Measurements from ENCODE around the gene GAS2L1.
A peak's percentile ranks its signal among the peaks of the same experiment; 100 is the strongest.

GAS2L1 gene

DNA sequence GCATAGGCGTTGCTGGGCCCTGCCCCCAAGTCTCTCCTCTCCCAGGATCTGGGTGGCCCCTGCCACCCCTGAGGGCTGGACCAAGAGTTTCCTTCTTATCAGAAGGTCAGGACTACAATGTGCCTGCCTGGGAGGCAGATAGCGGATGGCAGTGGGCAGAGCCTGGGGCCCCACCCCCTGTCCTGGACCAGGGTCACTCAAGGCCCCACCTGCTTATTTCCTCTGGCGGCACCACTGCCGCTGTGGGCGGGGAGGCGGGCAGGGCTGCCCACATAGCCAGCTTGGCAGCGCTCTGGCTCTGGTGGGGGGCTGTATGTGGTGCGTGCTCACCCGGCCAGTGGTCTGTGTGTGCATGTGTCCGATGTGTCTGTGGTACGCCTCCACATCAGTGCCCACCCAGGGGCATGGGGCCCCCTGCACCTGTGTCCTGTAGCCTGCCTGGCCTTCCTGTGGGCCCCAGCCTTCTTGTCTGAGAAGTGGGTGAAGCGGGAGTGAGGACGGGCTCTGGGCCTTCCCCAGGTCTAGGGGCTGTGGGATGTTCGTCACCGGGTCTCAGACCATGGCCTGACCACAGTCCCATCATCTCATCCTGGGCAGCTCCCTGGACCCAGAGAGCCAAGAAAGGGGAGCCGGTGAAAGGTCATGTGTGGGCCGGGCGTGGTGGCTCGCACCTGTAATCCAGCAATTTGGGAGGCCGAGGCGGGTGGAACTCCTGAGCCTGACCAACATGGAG, 3.0 kb downstream of the GAS2L1 start:
- peaks cover 39% of the 10 kb centered on the region for H3K4me1 ChIP-seq (ENCODE audit: control insufficient read depth, insufficient read depth, low read length, poor library complexity, severe bottlenecking)
- H3K27me3 ChIP-seq (replicated peaks; ENCODE audit: control insufficient read depth, insufficient read depth, low read length, poor library complexity, severe bottlenecking): peaks cover 16% of the 10 kb centered on the region
- no peak overlapping the region for H3K27ac ChIP-seq (ENCODE audit: insufficient read depth, low read length, poor library complexity, severe bottlenecking)
- DNase-seq: no peak
- H3K9me3 ChIP-seq (ENCODE audit: control insufficient read depth, low read length): no peaks in the 10 kb centered on the region
- no peaks in the 10 kb centered on the region for H3K36me3 ChIP-seq (ENCODE audit: control insufficient read depth, insufficient read depth, low read length)
- no peak overlapping the region for H3K4me3 ChIP-seq (ENCODE audit: insufficient read depth, low read depth, low read length, poor library complexity, severe bottlenecking)

GRCh38 chr22:29310065-29310862, 3.8 kb downstream of the GAS2L1 start:
- no peak for DNase-seq
- Histone ChIP-seq H3K36me3 (ENCODE audit: control insufficient read depth, insufficient read depth, low read length) (no peaks in the 10 kb centered on the region), H3K4me3 (ENCODE audit: insufficient read depth, low read depth, low read length, poor library complexity, severe bottlenecking) (no peak overlapping the region), H3K9me3 (ENCODE audit: control insufficient read depth, low read length) (no peaks in the 10 kb centered on the region), H3K27me3 (replicated peaks; ENCODE audit: control insufficient read depth, insufficient read depth, low read length, poor library complexity, severe bottlenecking) (peaks cover 16% of the 10 kb centered on the region), H3K4me1 (ENCODE audit: control insufficient read depth, insufficient read depth, low read length, poor library complexity, severe bottlenecking) (peaks cover 43% of the 10 kb centered on the region), H3K27ac (ENCODE audit: insufficient read depth, low read length, poor library complexity, severe bottlenecking) (no peak overlapping the region)

GRCh38 chr22:29310863-29311339, 4.5 kb downstream of the GAS2L1 start:
- Histone ChIP-seq H3K4me1 (ENCODE audit: control insufficient read depth, insufficient read depth, low read length, poor library complexity, severe bottlenecking) (peaks cover 45% of the 10 kb centered on the region), H3K27ac (ENCODE audit: insufficient read depth, low read length, poor library complexity, severe bottlenecking) (no peak overlapping the region), H3K4me3 (ENCODE audit: insufficient read depth, low read depth, low read length, poor library complexity, severe bottlenecking) (no peak overlapping the region), H3K9me3 (ENCODE audit: control insufficient read depth, low read length) (no peaks in the 10 kb centered on the region), H3K27me3 (replicated peaks; ENCODE audit: control insufficient read depth, insufficient read depth, low read length, poor library complexity, severe bottlenecking) (peaks cover 16% of the 10 kb centered on the region), H3K36me3 (ENCODE audit: control insufficient read depth, insufficient read depth, low read length) (no peaks in the 10 kb centered on the region)
- peak; percentile 32 to 36 (median 33) for DNase-seq

GRCh38 chr22:29311464-29312217, 5.2 kb downstream of the GAS2L1 start:
- Histone ChIP-seq H3K36me3 (ENCODE audit: control insufficient read depth, insufficient read depth, low read length) (no peaks in the 10 kb centered on the region), H3K27ac (ENCODE audit: insufficient read depth, low read length, poor library complexity, severe bottlenecking) (no peak overlapping the region), H3K9me3 (ENCODE audit: control insufficient read depth, low read length) (no peaks in the 10 kb centered on the region), H3K27me3 (replicated peaks; ENCODE audit: control insufficient read depth, insufficient read depth, low read length, poor library complexity, severe bottlenecking) (peaks cover 16% of the 10 kb centered on the region), H3K4me3 (ENCODE audit: insufficient read depth, low read depth, low read length, poor library complexity, severe bottlenecking) (no peak overlapping the region), H3K4me1 (ENCODE audit: control insufficient read depth, insufficient read depth, low read length, poor library complexity, severe bottlenecking) (peaks cover 44% of the 10 kb centered on the region)
- DNase-seq: no peak

DNA sequence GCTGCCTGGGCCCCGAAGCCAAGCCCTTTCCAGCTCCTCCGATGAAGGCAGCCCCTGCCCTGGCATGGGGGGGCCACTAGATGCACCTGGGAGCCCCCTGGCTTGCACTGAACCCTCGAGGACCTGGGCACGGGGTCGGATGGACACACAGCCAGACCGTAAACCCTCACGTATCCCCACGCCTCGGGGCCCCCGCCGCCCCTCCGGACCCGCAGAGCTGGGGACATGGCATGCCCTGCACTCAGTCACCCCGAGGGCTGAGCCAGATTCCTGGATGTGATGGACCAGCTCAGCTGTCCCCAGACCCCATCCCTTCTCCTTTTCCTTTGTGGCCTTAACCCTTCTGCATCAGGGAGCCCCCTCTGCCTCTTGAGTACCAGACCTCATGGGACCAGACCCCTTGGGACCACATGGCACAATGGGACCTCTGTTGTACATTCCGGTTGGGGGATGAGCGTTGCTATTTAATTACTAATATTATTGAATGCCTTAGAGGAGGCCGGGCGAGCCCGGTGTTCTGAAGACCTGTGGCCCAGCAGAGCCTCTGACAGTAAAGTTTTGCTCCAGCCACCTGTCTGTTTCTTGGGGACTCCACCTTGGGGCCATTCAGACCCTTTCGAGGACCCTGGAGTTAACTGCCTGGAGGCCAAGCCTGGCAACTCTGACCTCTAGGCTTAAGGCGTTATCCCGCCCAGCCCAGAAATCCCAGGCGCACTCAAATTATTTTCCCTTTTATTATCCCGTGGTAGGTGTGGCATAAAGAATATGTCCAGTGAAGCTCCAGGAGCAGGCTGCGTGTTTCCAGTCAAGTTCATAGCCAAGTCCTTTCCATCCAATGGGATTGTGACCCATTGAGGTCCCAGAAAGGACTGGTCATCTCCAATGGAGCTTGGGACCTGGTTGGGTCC, 6.0 kb downstream of the GAS2L1 start:
- Histone ChIP-seq H3K9me3 (ENCODE audit: control insufficient read depth, low read length) (no peaks in the 10 kb centered on the region), H3K4me3 (ENCODE audit: insufficient read depth, low read depth, low read length, poor library complexity, severe bottlenecking) (no peak overlapping the region), H3K4me1 (ENCODE audit: control insufficient read depth, insufficient read depth, low read length, poor library complexity, severe bottlenecking) (peaks cover 39% of the 10 kb centered on the region), H3K27ac (ENCODE audit: insufficient read depth, low read length, poor library complexity, severe bottlenecking) (no peak overlapping the region), H3K36me3 (ENCODE audit: control insufficient read depth, insufficient read depth, low read length) (no peaks in the 10 kb centered on the region), H3K27me3 (replicated peaks; ENCODE audit: control insufficient read depth, insufficient read depth, low read length, poor library complexity, severe bottlenecking) (peaks cover 16% of the 10 kb centered on the region)
- DNase-seq: no peak

- no peak overlapping the region for H3K4me3 ChIP-seq (ENCODE audit: insufficient read depth, low read depth, low read length, poor library complexity, severe bottlenecking)
- H3K27me3 ChIP-seq (replicated peaks; ENCODE audit: control insufficient read depth, insufficient read depth, low read length, poor library complexity, severe bottlenecking): peaks cover 16% of the 10 kb centered on the region
Measured at GRCh38 chr22:29313126-29313575, 6.7 kb downstream of the GAS2L1 start.

GRCh38 chr22:29313576-29314466, 7.4 kb downstream of the GAS2L1 start:
- Histone ChIP-seq H3K36me3 (ENCODE audit: control insufficient read depth, insufficient read depth, low read length) (no peaks in the 10 kb centered on the region), H3K27ac (ENCODE audit: insufficient read depth, low read length, poor library complexity, severe bottlenecking) (no peak overlapping the region), H3K9me3 (ENCODE audit: control insufficient read depth, low read length) (no peaks in the 10 kb centered on the region), H3K4me3 (ENCODE audit: insufficient read depth, low read depth, low read length, poor library complexity, severe bottlenecking) (no peak overlapping the region), H3K27me3 (replicated peaks; ENCODE audit: control insufficient read depth, insufficient read depth, low read length, poor library complexity, severe bottlenecking) (peaks cover 16% of the 10 kb centered on the region), H3K4me1 (ENCODE audit: control insufficient read depth, insufficient read depth, low read length, poor library complexity, severe bottlenecking) (peaks cover 30% of the 10 kb centered on the region)
- DNase-seq: no peak

More at GRCh38 chr22:29313126-29313575, 6.7 kb downstream of the GAS2L1 start:
- H3K4me1 ChIP-seq (ENCODE audit: control insufficient read depth, insufficient read depth, low read length, poor library complexity, severe bottlenecking): peaks cover 37% of the 10 kb centered on the region
- H3K9me3 ChIP-seq (ENCODE audit: control insufficient read depth, low read length): no peaks in the 10 kb centered on the region
- no peak overlapping the region for H3K27ac ChIP-seq (ENCODE audit: insufficient read depth, low read length, poor library complexity, severe bottlenecking)
- no peak for DNase-seq
- no peaks in the 10 kb centered on the region for H3K36me3 ChIP-seq (ENCODE audit: control insufficient read depth, insufficient read depth, low read length)

GRCh38 chr22:29314537-29315285, 8.3 kb downstream of the GAS2L1 start:
- H3K27me3 ChIP-seq (replicated peaks; ENCODE audit: control insufficient read depth, insufficient read depth, low read length, poor library complexity, severe bottlenecking): peaks cover 16% of the 10 kb centered on the region
- DNase-seq: no peak

More at GRCh38 chr22:29314537-29315285, 8.3 kb downstream of the GAS2L1 start:
- H3K36me3 ChIP-seq (ENCODE audit: control insufficient read depth, insufficient read depth, low read length): no peaks in the 10 kb centered on the region
- H3K9me3 ChIP-seq (ENCODE audit: control insufficient read depth, low read length): no peaks in the 10 kb centered on the region
- no peak overlapping the region for H3K4me3 ChIP-seq (ENCODE audit: insufficient read depth, low read depth, low read length, poor library complexity, severe bottlenecking)
- H3K4me1 ChIP-seq (ENCODE audit: control insufficient read depth, insufficient read depth, low read length, poor library complexity, severe bottlenecking): peaks cover 26% of the 10 kb centered on the region
- no peak overlapping the region for H3K27ac ChIP-seq (ENCODE audit: insufficient read depth, low read length, poor library complexity, severe bottlenecking)
